HG03039 (cell line): ENCODE data around the gene ZNF649.

Experiments
- ATAC-seq: cut with Tn5 transposase; IDR thresholded peaks from one replicate; pipeline ENCODE4 v1.9.1; 2021; ENCODE audit warnings: mild to moderate bottlenecking, moderate library complexity; ENCODE audit not compliant: unreplicated experiment

ZNF649 gene

DNA sequence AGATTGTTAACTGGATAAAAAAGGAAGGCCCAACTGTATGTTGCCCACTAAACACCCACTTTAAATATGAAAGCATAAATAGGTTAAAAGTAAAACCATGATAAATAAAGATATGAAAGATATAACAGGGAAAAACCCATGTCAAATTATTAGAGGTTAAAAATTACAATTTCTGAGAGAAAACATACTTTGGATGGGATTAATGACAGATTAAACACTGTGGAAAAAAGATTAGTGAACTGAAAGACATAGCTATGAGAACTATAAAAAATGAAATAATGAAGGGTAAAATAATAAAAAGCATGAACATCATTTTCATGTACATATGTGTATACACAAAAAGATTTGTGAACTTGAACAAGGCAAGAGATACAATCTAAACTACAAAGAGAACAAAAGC lies 14.9 kb downstream of the ZNF649 start:
- ATAC-seq, result no peak

- ATAC-seq, result no peak
These were observed 17.0 kb downstream of the ZNF649 start, which contains the start of gene ZNF577 for GRCh38 chr19:51887522-51888498. ZNF577 (minus strand) TSS chr19:51887951; CDS start chr19:51880382, 7,569 bp downstream.

DNA sequence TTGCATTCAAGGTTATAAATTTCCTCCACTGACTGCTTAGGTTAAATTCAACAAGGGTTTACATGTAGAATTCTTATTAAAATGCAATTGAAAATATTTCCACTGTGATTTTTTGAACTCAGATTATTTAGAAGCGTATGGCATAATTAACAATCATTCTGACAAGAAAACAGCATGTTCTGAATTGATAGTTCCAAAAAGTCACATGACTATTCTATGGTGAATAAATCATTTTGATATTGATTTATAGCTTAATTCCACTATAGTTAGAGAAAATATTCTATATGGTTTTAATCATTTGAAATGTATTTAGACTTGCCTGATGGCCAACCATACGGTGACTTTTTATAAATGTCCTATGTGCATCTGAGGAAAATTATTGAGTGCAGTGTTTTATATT lies 20.1 kb downstream of the ZNF649 start:
- ATAC-seq, result no peak

GRCh38 chr19:51882518-51882917 lies 22.3 kb downstream of the ZNF649 start:
- no peak for ATAC-seq

DNA sequence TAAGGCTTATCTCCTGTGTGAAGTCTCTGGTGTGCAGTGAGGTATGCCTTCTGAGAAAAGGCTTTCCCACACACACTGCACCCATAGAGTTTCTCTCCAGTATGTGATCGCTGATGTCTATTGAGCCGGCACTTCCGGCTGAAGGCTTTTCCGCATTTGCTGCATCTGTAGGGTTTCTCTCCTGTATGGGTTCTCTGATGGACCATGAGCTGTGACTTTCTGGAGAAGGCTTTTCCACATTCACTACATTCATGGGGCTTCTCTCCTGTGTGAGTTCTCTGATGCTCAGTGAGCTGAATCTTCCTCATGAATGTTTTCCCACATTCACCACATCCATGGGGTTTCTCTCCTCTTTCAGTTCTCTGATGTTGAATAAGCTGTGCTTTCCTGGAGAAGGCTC lies 31.7 kb downstream of the ZNF649 start:
- ATAC-seq, result no peak

DNA sequence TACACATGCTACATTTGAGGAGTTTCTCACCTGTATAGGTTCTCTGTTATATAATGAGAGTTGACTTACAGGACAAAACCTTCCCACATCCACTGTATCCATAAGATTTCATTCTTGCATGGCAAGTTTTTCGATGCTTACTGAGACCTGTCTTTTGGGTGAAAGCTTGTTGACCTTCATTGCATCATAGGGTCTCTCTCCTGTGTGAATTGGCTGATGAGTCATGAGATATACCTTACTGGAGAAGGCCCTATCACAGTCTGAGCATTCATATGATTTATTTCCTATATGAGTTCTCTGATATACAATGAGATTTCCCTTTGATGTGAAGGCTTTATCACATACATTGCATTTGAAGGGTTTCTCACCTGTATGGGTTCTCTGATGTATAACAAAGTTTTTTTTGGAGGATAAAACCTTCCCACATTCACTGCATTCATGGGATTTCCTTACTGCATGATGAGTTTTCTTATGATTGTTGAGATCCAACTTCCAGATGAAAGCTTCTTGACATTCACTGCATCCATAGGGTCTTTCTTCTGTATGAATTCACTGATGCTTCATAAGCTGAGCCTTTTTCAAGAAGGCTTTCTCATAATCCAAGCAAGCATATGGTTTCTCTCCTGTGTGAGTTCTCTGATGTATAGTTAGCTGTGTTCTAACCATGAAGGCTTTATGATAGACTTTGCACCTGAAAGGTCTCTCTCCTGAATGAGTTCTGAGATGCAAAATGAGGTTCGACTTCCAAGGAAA lies 42.8 kb downstream of the ZNF649 start:
- no peak for ATAC-seq
